Endothelial cell of umbilical vein (primary cell): Measurements from ENCODE around the gene CLEC16A. TPM values are rescaled to one million over a fixed set of nuclear protein-coding genes. Genes with fewer than 3 reads are reported as not detected.
A peak's percentile ranks its signal among the peaks of the same experiment; 100 is the strongest.

Experiments
- BruUV-seq: library from RNA; stranded (reverse); fragments of 400-500 nt; replicated peaks from 2 replicates; lab custom pipeline; 2021; lab: Mats Ljungman, UMichigan
- CTCF ChIA-PET: fragments of 300-600, 350-600 bp; sonication (Branson Sonifier 250); formaldehyde crosslinking; loops from one replicate; lab custom pipeline; 2021; ENCODE audit warnings: antibody characterized with exemption, inconsistent platforms; lab: Charles Lee
- POLR2A ChIA-PET: fragments of 300-600, 350-600 bp; sonication (Branson Sonifier 250); formaldehyde crosslinking; loops from one replicate; lab custom pipeline; 2021; ENCODE audit warnings: antibody characterized with exemption, inconsistent platforms; lab: Charles Lee
- DNase-seq: peaks from one replicate; pipeline ENCODE4 v3.0.0-alpha.2; 2011; ENCODE audit warnings: low read depth, low spot score
- FAIRE-seq: peaks from 2 replicates; lab custom pipeline; 2011; peaks lifted over from hg19 to GRCh38; lab: Jason Lieb, UNC
- H2AFZ ChIP-seq: 2 replicates; pipeline ENCODE4 v1.6.0; 2012; ENCODE audit warnings: low read depth, low read length, control low read depth, inconsistent platforms
- H3K27ac ChIP-seq: 2 replicates; pipeline ENCODE4 v1.5.1; 2011; ENCODE audit warnings: low read depth, mild to moderate bottlenecking, control low read depth, low read length, moderate library complexity; ENCODE audit not compliant: insufficient read depth
- H3K27me3 ChIP-seq, 2 experiments: 2 replicates each; pipeline versions ENCODE4 v1.6.0 to v1.6.1; 2011; ENCODE audit warnings: low read length in 2 of 2, mixed read lengths in 1 of 2; ENCODE audit not compliant: control insufficient read depth in 2 of 2, insufficient read depth in 2 of 2
- H3K36me3 ChIP-seq, 2 experiments: 2 replicates in 1 of 2; 3 replicates in 1 of 2; pipeline ENCODE4 v1.5.1; 2011; ENCODE audit warnings: low read length in 2 of 2, mild to moderate bottlenecking in 1 of 2, moderate library complexity in 1 of 2; ENCODE audit not compliant: control insufficient read depth in 2 of 2, insufficient read depth in 2 of 2; ENCODE audit errors: extremely low read depth in 1 of 2
- H3K4me1 ChIP-seq: 3 replicates; pipeline ENCODE4 v1.5.1; 2011; ENCODE audit warnings: mild to moderate bottlenecking, low read length; ENCODE audit not compliant: control insufficient read depth, insufficient read depth; ENCODE audit errors: extremely low read depth
- H3K4me2 ChIP-seq: 2 replicates; pipeline ENCODE4 v1.6.1; 2011; ENCODE audit warnings: low read length, control low read depth, mixed read lengths; ENCODE audit not compliant: insufficient read depth
- H3K4me3 ChIP-seq, 3 experiments: fragments of 200-600 bp in 1 of 3; sonication (generic), shearing (Covaris generic) in 1 of 3; replicated peaks in 1 of 3; 2 replicates each; pipeline ENCODE4 v1.5.1; 2011 to 2016; ENCODE audit warnings: control low read depth in 3 of 3, low read length in 3 of 3, mild to moderate bottlenecking in 2 of 3, inconsistent platforms in 1 of 3, low read depth in 1 of 3, moderate library complexity in 1 of 3; ENCODE audit not compliant: insufficient read depth in 1 of 3
- H3K79me2 ChIP-seq: 2 replicates; pipeline ENCODE4 v1.6.0; 2012; ENCODE audit warnings: low read length, inconsistent platforms; ENCODE audit not compliant: control insufficient read depth, insufficient read depth
- H3K9ac ChIP-seq: replicated peaks from 2 replicates; pipeline ENCODE3; 2011; ENCODE audit warnings: low read length, control low read depth; ENCODE audit not compliant: insufficient read depth; ENCODE audit errors: extremely low read depth
- H3K9me1 ChIP-seq: replicated peaks from 3 replicates; pipeline ENCODE4 v1.6.0; 2011; ENCODE audit warnings: mild to moderate bottlenecking, low read length; ENCODE audit not compliant: control insufficient read depth, insufficient read depth; ENCODE audit errors: extremely low read depth
- H3K9me3 ChIP-seq: replicated peaks from 2 replicates; pipeline ENCODE4 v1.5.1; 2012; ENCODE audit warnings: low read length, inconsistent platforms; ENCODE audit not compliant: control insufficient read depth, insufficient read depth
- H4K20me1 ChIP-seq: replicated peaks from 2 replicates; pipeline ENCODE3; 2011; ENCODE audit warnings: mild to moderate bottlenecking, low read length; ENCODE audit not compliant: control insufficient read depth, insufficient read depth; ENCODE audit errors: extremely low read depth
- JUN ChIP-seq: IDR thresholded peaks from 2 replicates; pipeline ENCODE4 v1.6.1; 2011; ENCODE audit warnings: borderline replicate concordance, low read depth; ENCODE audit not compliant: insufficient read length, insufficient read depth
- POLR2A ChIP-seq: IDR thresholded peaks from 2 replicates; pipeline ENCODE4 v1.6.1; 2012; ENCODE audit warnings: low read depth, mild to moderate bottlenecking, control low read depth, low read length
- POLR2AphosphoS5 ChIP-seq: IDR thresholded peaks from 2 replicates; pipeline ENCODE4 v1.6.1; 2012; ENCODE audit warnings: low read depth, mild to moderate bottlenecking, control low read depth, low read length, moderate library complexity; ENCODE audit not compliant: insufficient read depth
- dilution Hi-C: fragments of 300-500 bp; cut with MboI; formaldehyde crosslinking; loops from one replicate; pipeline ENCODE4 v1.15.0; 2019; ENCODE audit warnings: low sequenced_read_pairs; ENCODE audit not compliant: extremely low pct_ligation_motif_present
- intact Hi-C: fragments of 100-400 bp; cut with micrococcal nuclease; formaldehyde crosslinking; loops from one replicate; pipeline ENCODE4 v1.10.0; 2022
- polyA plus RNA-seq, 4 experiments: library from polyadenylated mRNA; depleted of rRNA in 3 of 4; stranded (reverse) in 3 of 4; unstranded in 1 of 4; fragments of >200 nt; gene quantifications; 2 replicates each; pipeline versions ENCODE4 v1.2.1 to v1.2.3, GENCODE V29; 2011 to 2012; ENCODE audit warnings: missing spikeins in 1 of 4
- total RNA-seq: library from RNA; stranded (reverse); gene quantifications from 2 replicates; pipeline ENCODE4 v1.2.3, GENCODE V29; 2021
- TF ChIP-seq, protein P1 (sequence below), 2 donors: IDR thresholded peaks; 1 replicate in 1 of 2; 2 replicates in 1 of 2; pipeline ENCODE4 v1.5.1; 2011; ENCODE audit warnings: low read length in 2 of 2, mild to moderate bottlenecking in 2 of 2, moderate library complexity in 2 of 2, control low read depth in 1 of 2, inconsistent platforms in 1 of 2, low read depth in 1 of 2; ENCODE audit not compliant: insufficient read depth in 1 of 2; ENCODE audit errors: extremely low read depth in 1 of 2

CLEC16A gene
- total and polyA plus RNA-seq, 2 donors (not counting 3 experiments of a cell fraction or from before 2014, with no cell fraction given): 11.4 to 23.3 TPM

DNA sequence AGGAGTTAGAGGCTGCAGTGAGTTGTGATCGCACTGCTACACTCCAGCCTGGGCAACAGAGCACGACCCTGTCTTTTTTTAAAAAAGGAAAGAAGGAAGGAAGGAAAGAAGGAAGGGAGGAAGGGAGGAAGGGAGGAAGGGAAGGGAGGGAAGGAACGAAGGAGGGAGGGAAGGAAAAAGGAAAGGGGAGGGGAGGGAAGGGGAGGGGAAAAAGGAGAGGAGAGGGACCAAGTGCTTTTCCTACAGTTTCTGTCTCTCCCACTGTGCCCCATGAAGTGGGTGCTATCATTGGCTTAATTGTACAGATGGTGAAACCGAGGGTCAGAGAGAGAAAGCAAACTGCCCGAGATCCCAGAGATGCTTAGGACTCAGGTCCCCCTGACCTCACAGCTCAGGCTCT is 254.0 kb downstream of the CLEC16A start:
- CTCF ChIA-PET: interaction anchor here (1.9 kb wide), 1 partner anchor 20 kb away, joined by 5 read pairs; no protein-coding TSS in a partner anchor
- BruUV-seq: no TSS peak

DNA sequence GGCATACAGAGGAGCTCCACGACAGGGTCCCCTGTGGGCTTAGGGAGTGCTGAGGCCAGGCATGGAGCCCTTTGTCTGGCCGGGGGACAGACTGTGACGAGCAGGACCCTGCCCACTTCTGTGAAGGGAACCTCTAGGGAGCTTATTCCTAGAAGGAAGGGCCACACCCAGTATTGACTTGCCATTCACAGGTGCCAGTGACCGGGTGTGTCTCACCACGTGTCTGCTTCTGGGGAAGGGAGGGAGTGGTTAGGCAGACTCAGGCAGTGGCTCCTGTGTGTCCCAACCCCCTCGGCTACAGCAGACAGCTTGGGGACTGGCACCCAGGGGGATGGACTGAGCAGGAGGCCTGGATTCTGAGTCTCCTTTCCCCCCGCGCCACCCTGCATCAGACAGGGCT is 254.5 kb downstream of the CLEC16A start:
- FAIRE-seq: no peak
- no TSS peak for BruUV-seq
- no peaks in the 10 kb centered on the region for H3K27me3 ChIP-seq
- no peaks in the 10 kb centered on the region for H3K79me2 ChIP-seq
- intact Hi-C loops: no loop called here
- DNase-seq: no peak
- ChIA-PET CTCF (interaction anchor here (1.9 kb wide), 1 partner anchor 19 kb away, joined by 5 read pairs; no protein-coding TSS in a partner anchor), POLR2A (no interaction called here)
- no peaks in the 10 kb centered on the region for H3K9me3 ChIP-seq
- H3K9ac ChIP-seq: no peak overlapping the region
- peaks cover 19% of the 10 kb centered on the region for H3K4me1 ChIP-seq
- H3K9me1 ChIP-seq: no peaks in the 10 kb centered on the region
- dilution Hi-C loops: no loop called here
- no peaks in the 10 kb centered on the region for H4K20me1 ChIP-seq
- H2AFZ ChIP-seq: peak overlapping the region; percentile 9
- no peak overlapping the region for H3K4me3 ChIP-seq
- TF ChIP-seq POLR2AphosphoS5 (no peak), JUN (no peak)
- no peaks in the 10 kb centered on the region for H3K36me3 ChIP-seq
- H3K27ac ChIP-seq: no peak overlapping the region
- H3K4me2 ChIP-seq: no peak overlapping the region

More for the DNA sequence above, 254.0 kb downstream of the CLEC16A start:
- H3K9me3 ChIP-seq: no peaks in the 10 kb centered on the region
- peaks cover 19% of the 10 kb centered on the region for H3K4me1 ChIP-seq
- intact Hi-C loops (no loop called here), dilution Hi-C loops (no loop called here)
- no peaks in the 10 kb centered on the region for H4K20me1 ChIP-seq
- DNase-seq: no peak
- H3K79me2 ChIP-seq: no peaks in the 10 kb centered on the region
- no peak overlapping the region for H3K27ac ChIP-seq
- no peaks in the 10 kb centered on the region for H3K27me3 ChIP-seq
- no peak for FAIRE-seq
- POLR2A ChIA-PET: no interaction called here
- H3K9me1 ChIP-seq: no peaks in the 10 kb centered on the region
- H3K36me3 ChIP-seq: no peaks in the 10 kb centered on the region
- TF ChIP-seq, protein P1, sequence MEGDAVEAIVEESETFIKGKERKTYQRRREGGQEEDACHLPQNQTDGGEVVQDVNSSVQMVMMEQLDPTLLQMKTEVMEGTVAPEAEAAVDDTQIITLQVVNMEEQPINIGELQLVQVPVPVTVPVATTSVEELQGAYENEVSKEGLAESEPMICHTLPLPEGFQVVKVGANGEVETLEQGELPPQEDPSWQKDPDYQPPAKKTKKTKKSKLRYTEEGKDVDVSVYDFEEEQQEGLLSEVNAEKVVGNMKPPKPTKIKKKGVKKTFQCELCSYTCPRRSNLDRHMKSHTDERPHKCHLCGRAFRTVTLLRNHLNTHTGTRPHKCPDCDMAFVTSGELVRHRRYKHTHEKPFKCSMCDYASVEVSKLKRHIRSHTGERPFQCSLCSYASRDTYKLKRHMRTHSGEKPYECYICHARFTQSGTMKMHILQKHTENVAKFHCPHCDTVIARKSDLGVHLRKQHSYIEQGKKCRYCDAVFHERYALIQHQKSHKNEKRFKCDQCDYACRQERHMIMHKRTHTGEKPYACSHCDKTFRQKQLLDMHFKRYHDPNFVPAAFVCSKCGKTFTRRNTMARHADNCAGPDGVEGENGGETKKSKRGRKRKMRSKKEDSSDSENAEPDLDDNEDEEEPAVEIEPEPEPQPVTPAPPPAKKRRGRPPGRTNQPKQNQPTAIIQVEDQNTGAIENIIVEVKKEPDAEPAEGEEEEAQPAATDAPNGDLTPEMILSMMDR (IDR thresholded peaks at IDR 0.05; ENCODE audit: extremely low read depth in 1 of 2, insufficient read depth in 1 of 2, low read depth in 1 of 2, low read length in 2 of 2): no peak
- TF ChIP-seq POLR2A: no peak
- H3K9ac ChIP-seq: no peak overlapping the region
- no peak overlapping the region for H3K4me2 ChIP-seq
- H3K4me3 ChIP-seq: no peak overlapping the region
- H2AFZ ChIP-seq: peak overlapping the region; percentile 9
